Liver (tissue), 9 donors: Measurements from ENCODE around the gene ARSB. TPM values are rescaled to one million over a fixed set of nuclear protein-coding genes. Genes with fewer than 3 reads are reported as not detected.

Experiments
- DNase-seq: peaks from one replicate; pipeline ENCODE4 v3.0.0-alpha.2; 2017; ENCODE audit warnings: low spot score
- H3K27ac ChIP-seq, 2 donors: one replicate each; pipeline ENCODE4 v1.7.0; 2013; ENCODE audit warnings: inconsistent platforms in 2 of 2, low read length in 2 of 2, control low read depth in 1 of 2, low read depth in 1 of 2, mild to moderate bottlenecking in 1 of 2
- H3K27me3 ChIP-seq, 4 donors: one replicate each; pipeline versions ENCODE4 v1.6.1 to v1.7.0; 2013; ENCODE audit warnings: low read length in 3 of 4, inconsistent platforms in 1 of 4, mild to moderate bottlenecking in 1 of 4, moderate library complexity in 1 of 4; ENCODE audit not compliant: control insufficient read depth in 4 of 4, insufficient read depth in 4 of 4
- H3K36me3 ChIP-seq, 4 donors: one replicate each; pipeline versions ENCODE4 v1.6.1 to v1.7.0; 2013; ENCODE audit warnings: low read length in 3 of 4, mild to moderate bottlenecking in 3 of 4, low read depth in 1 of 4, moderate library complexity in 1 of 4; ENCODE audit not compliant: control insufficient read depth in 4 of 4, insufficient read depth in 3 of 4
- H3K4me1 ChIP-seq, 4 donors: one replicate each; pipeline versions ENCODE4 v1.6.1 to v1.7.0; 2013; ENCODE audit warnings: low read length in 3 of 4, mild to moderate bottlenecking in 3 of 4, moderate library complexity in 1 of 4; ENCODE audit not compliant: control insufficient read depth in 4 of 4, insufficient read depth in 4 of 4
- H3K4me3 ChIP-seq, 3 donors: one replicate each; pipeline versions ENCODE4 v1.6.1 to v1.7.0; 2013; ENCODE audit warnings: low read length in 3 of 3, control low read depth in 1 of 3, low read depth in 1 of 3, mild to moderate bottlenecking in 1 of 3
- H3K9ac ChIP-seq, 2 donors: one replicate each; pipeline ENCODE4 v1.7.0; 2013; ENCODE audit warnings: low read length in 2 of 2, mild to moderate bottlenecking in 2 of 2, moderate library complexity in 2 of 2, control low read depth in 1 of 2, low read depth in 1 of 2
- H3K9me3 ChIP-seq, 4 donors: one replicate each; pipeline versions ENCODE4 v1.6.1 to v1.7.0; 2013; ENCODE audit warnings: low read length in 3 of 4; ENCODE audit not compliant: control insufficient read depth in 4 of 4
- EGR1 ChIP-seq, 2 donors: IDR thresholded peaks; 2 replicates each; pipeline ENCODE4 v1.6.1; 2016 to 2018; ENCODE audit warnings: antibody characterized with exemption in 2 of 2, low read depth in 2 of 2
- GABPA ChIP-seq, 2 donors: IDR thresholded peaks in 1 of 2; conservative IDR thresholded peaks in 1 of 2; 2 replicates each; pipeline ENCODE4 v1.6.1; 2016; ENCODE audit warnings: antibody characterized with exemption in 2 of 2, mild to moderate bottlenecking in 1 of 2, moderate library complexity in 1 of 2
- HNF4A ChIP-seq, 2 donors: conservative IDR thresholded peaks; 2 replicates each; pipeline ENCODE4 v1.6.1; 2016; ENCODE audit warnings: antibody characterized with exemption in 2 of 2, mild to moderate bottlenecking in 2 of 2
- HNF4G ChIP-seq: IDR thresholded peaks from 2 replicates; pipeline ENCODE4 v1.6.1; 2016; ENCODE audit warnings: antibody characterized with exemption
- JUND ChIP-seq, 2 donors: IDR thresholded peaks; 2 replicates each; pipeline ENCODE4 v1.6.1; 2016; ENCODE audit warnings: antibody characterized with exemption in 2 of 2
- NR2F2 ChIP-seq: IDR thresholded peaks from 2 replicates; pipeline ENCODE4 v1.6.1; 2016; ENCODE audit warnings: antibody characterized with exemption
- RAD21 ChIP-seq, 2 donors: IDR thresholded peaks; 2 replicates each; pipeline ENCODE4 v1.6.1; 2016; ENCODE audit warnings: antibody characterized with exemption in 2 of 2, mild to moderate bottlenecking in 2 of 2
- SP1 ChIP-seq: IDR thresholded peaks from 2 replicates; pipeline ENCODE4 v1.6.1; 2018; ENCODE audit warnings: antibody characterized with exemption, mild to moderate bottlenecking
- TAF1 ChIP-seq: conservative IDR thresholded peaks from 2 replicates; pipeline ENCODE4 v1.6.1; 2016; ENCODE audit warnings: antibody characterized with exemption, mild to moderate bottlenecking
- YY1 ChIP-seq: IDR thresholded peaks from 2 replicates; pipeline ENCODE4 v1.6.1; 2016; ENCODE audit warnings: antibody characterized with exemption, mild to moderate bottlenecking
- WGBS: extraction: QIAGEN DNeasy Blood & Tissue Kit; methylation state at CpG from one replicate; pipeline ENCODE4 v1.1.7; 2013; 5-methylcytosine and 5-hydroxymethylcytosine counted together
- polyA plus RNA-seq, 2 donors: library from polyadenylated mRNA; stranded (reverse) in 1 of 2; unstranded in 1 of 2; fragments of 200-250 nt in 1 of 2; fragments of >200 nt in 1 of 2; fragmentation: Nextera tagmentation in 1 of 2; extraction: Ambion mirVana in 1 of 2; gene quantifications; one replicate each; pipeline versions ENCODE4 v1.2.1 to v1.2.3, GENCODE V29; 2013 to 2015
- total RNA-seq, 2 donors: library from RNA; depleted of rRNA; stranded (reverse); fragments of >200 nt; gene quantifications; one replicate each; pipeline ENCODE4 v1.2.3, GENCODE V29; 2014
- TF ChIP-seq, protein P1 (sequence below): fragments of 150-350 bp; IDR thresholded peaks from 2 replicates; pipeline ENCODE4 v1.5.1; 2017; ENCODE audit warnings: improper control_type of control experiment, low read depth, low read length; ENCODE audit not compliant: missing input control
- TF ChIP-seq, protein P2 (sequence below): IDR thresholded peaks from 2 replicates; pipeline ENCODE4 v1.6.1; 2016; ENCODE audit warnings: antibody characterized with exemption, mild to moderate bottlenecking
- TF ChIP-seq, protein P3 (sequence below): IDR thresholded peaks from 2 replicates; pipeline ENCODE4 v1.6.1; 2016; ENCODE audit warnings: antibody characterized with exemption
- donor health status: healthy.
- donor health status: healthy.
- donor health status: healthy.
- donor health status: healthy.
- donor health status: healthy.

ARSB gene
- total and polyA plus RNA-seq, 4 donors = 3.5 to 26.2 (median 8.7) TPM

DNA sequence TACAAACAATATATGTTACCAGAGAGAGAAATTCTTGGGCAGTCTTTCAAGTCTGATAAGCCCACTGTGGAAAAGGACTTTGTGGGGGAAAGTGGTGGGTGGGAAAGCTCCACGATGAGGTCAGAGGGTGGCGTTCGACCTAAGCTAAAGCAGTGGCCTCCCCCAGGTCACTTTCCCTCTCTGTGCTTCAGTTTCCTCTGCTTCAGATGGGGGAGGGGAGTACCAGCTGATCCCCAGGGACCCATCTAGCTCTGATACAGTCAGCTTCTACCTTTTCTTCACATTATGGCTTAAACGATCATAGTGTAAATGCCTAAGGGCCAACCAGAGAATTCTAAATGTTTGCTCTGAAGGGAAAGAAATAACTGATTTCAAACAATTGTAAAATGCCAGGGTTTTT is 36.6 kb upstream of the ARSB start:
- H3K9ac ChIP-seq = no peak overlapping the region

DNA sequence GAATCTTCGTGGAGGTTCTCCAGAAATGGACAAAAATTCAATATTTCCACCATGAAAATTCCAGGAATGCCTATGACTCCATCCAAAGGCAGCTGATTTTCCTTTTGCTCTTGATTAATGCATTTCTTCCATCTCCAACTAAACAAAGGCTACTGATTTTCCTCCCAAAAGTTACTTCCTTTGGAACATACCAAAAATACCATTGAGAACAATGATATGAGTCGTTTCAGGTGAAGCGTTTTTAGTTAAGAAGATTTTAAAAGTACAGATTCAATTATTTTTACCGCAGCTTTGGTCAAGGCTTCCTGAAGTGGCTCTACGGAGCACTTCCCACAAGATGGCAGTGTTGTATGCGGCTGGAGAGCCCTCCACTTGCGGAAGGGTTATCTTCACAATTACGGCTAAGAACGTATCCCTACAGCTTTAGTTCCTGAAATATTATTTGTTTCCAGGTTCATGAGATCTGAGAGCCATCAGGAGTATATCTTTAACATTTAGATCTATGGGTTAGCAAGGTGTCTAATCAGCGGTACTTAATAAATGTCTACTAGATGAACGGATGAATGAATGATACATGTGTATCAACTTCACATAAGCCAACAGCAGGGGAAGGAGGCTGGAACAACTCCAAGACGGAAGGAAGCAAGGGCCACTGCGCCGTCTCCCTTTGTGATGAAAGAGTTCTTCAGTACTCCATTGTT is 35.9 kb upstream of the ARSB start:
- DNase-seq = peak; percentile 45
- H3K4me3 ChIP-seq = no peak overlapping the region
- H3K36me3 ChIP-seq = peaks cover 0 to 17% (median 5%) of the 10 kb centered on the region in 4 donors
- no peak overlapping the region for H3K27ac ChIP-seq
- WGBS = 35% methylated on average over 14 of the region's 14 CpGs
- H3K4me1 ChIP-seq = peaks cover 7 to 31% (median 25%) of the 10 kb centered on the region in 4 donors
- H3K9ac ChIP-seq = no peak overlapping the region
- H3K9me3 ChIP-seq = no peaks in the 10 kb centered on the region
- TF ChIP-seq HNF4G (no peak), TAF1 (no peak), YY1 (no peak), RAD21 (IDR thresholded peaks at IDR 0.05) (peak; percentile 90 to 94)
- TF ChIP-seq, protein P1, sequence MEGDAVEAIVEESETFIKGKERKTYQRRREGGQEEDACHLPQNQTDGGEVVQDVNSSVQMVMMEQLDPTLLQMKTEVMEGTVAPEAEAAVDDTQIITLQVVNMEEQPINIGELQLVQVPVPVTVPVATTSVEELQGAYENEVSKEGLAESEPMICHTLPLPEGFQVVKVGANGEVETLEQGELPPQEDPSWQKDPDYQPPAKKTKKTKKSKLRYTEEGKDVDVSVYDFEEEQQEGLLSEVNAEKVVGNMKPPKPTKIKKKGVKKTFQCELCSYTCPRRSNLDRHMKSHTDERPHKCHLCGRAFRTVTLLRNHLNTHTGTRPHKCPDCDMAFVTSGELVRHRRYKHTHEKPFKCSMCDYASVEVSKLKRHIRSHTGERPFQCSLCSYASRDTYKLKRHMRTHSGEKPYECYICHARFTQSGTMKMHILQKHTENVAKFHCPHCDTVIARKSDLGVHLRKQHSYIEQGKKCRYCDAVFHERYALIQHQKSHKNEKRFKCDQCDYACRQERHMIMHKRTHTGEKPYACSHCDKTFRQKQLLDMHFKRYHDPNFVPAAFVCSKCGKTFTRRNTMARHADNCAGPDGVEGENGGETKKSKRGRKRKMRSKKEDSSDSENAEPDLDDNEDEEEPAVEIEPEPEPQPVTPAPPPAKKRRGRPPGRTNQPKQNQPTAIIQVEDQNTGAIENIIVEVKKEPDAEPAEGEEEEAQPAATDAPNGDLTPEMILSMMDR = peak; percentile 73
- no peaks in the 10 kb centered on the region for H3K27me3 ChIP-seq

More for the DNA sequence above, 36.6 kb upstream of the ARSB start:
- H3K27me3 ChIP-seq = no peaks in the 10 kb centered on the region
- no peak overlapping the region for H3K27ac ChIP-seq
- H3K9me3 ChIP-seq = no peaks in the 10 kb centered on the region
- H3K36me3 ChIP-seq = peaks cover 0 to 17% (median 5%) of the 10 kb centered on the region in 4 donors
- H3K4me3 ChIP-seq = no peak overlapping the region
- WGBS = 55% methylated on average over 4 of the region's 4 CpGs
- H3K4me1 ChIP-seq = peaks cover 7 to 37% (median 31%) of the 10 kb centered on the region in 4 donors
- no peak for DNase-seq
- TF ChIP-seq SP1 = no peak
- no peak for TF ChIP-seq GABPA (IDR thresholded peaks at IDR 0.05 in 1 of 2, conservative IDR thresholded peaks at IDR 0.05 in 1 of 2)
- no peak for TF ChIP-seq JUND (IDR thresholded peaks at IDR 0.05)
- no peak for TF ChIP-seq EGR1 (IDR thresholded peaks at IDR 0.05; ENCODE audit: low read depth in 2 of 2)
- no peak for TF ChIP-seq HNF4A (conservative IDR thresholded peaks at IDR 0.05)
- TF ChIP-seq NR2F2 = no peak
- no peak for TF ChIP-seq RAD21 (IDR thresholded peaks at IDR 0.05)
- TF ChIP-seq, protein P2, sequence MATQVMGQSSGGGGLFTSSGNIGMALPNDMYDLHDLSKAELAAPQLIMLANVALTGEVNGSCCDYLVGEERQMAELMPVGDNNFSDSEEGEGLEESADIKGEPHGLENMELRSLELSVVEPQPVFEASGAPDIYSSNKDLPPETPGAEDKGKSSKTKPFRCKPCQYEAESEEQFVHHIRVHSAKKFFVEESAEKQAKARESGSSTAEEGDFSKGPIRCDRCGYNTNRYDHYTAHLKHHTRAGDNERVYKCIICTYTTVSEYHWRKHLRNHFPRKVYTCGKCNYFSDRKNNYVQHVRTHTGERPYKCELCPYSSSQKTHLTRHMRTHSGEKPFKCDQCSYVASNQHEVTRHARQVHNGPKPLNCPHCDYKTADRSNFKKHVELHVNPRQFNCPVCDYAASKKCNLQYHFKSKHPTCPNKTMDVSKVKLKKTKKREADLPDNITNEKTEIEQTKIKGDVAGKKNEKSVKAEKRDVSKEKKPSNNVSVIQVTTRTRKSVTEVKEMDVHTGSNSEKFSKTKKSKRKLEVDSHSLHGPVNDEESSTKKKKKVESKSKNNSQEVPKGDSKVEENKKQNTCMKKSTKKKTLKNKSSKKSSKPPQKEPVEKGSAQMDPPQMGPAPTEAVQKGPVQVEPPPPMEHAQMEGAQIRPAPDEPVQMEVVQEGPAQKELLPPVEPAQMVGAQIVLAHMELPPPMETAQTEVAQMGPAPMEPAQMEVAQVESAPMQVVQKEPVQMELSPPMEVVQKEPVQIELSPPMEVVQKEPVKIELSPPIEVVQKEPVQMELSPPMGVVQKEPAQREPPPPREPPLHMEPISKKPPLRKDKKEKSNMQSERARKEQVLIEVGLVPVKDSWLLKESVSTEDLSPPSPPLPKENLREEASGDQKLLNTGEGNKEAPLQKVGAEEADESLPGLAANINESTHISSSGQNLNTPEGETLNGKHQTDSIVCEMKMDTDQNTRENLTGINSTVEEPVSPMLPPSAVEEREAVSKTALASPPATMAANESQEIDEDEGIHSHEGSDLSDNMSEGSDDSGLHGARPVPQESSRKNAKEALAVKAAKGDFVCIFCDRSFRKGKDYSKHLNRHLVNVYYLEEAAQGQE = no peak
- TF ChIP-seq, protein P1 = no peak
- TF ChIP-seq, protein P3, sequence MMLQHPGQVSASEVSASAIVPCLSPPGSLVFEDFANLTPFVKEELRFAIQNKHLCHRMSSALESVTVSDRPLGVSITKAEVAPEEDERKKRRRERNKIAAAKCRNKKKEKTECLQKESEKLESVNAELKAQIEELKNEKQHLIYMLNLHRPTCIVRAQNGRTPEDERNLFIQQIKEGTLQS = no peak
